HCEC 1CT (cell line): Measurements from ENCODE around the gene HRAS.

ENCODE experiments used
- DNase-seq: peaks from one replicate; pipeline ENCODE4 v3.0.0-alpha.2; 2017

Gene HRAS

DNA sequence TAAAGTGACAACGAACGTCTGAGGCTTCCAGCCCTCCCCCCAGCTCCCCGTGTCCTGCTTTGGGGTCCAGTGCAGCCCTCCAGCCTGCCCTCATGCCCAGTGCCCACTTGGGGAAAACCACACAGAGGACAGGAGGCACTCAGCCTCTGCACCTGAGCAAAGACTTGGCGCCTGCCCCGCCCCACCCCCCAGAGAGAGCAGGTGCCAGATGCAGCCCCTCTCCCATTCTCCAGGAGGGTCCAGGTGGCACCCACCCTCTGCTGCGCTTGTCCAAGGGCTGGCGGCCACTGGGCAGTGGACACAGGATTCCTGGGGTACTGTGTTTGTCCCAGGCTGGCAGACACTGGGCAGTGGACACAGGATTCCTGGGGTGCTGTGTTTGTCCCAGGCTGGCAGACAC lies 44.0 kb downstream of the HRAS start:
- no peak for DNase-seq

DNA sequence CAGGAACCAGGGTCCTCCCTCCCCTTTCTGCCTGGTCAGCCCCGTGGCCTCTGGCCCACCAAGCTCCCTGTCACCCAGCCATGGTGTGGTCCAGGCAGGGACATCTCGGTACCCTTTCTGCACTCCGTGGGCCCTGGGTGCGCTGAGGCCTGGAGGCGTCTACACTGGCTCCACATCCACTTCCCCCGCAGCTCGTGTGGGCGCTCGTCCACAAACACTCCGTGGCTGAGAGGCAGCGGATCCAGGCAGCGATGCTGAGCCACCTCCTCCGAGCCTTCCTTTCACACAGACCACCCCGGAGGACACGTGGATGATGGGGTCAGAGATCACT lies 44.5 kb downstream of the HRAS start:
- DNase-seq = no peak

DNA sequence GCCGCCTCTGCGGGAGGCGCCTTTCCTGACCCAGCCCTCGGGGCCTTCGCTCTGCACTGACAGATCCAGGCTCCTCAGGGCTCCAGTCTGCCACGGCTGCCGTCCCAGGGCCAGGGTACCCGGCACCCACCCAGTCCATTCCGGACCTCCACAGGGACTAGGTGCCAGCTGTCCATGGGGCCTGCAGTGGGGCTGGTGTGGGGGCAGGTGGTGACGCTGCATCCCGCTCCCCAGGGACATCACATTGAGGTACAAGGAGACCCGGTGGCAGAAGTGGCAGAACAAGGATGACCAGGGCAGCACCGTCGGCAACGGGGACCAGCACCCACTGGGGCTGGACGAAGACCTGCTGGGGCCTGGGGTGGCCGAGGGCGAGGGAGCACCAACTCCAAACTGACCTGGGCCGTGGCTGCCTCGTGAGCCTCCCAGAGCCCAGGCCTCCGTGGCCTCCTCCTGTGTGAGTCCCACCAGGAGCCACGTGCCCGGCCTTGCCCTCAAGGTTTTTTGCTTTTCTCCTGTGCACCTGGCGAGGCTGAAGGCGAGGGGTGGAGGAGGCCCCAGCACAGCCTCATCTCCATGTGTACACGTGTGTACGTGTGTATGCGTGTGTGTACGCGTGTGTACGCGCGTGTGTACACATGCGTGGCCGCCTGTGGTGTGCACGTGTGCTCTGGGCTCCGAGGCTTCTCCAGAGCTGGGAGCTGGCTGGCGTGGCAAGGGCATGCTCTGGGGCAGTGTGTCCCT lies 45.0 kb downstream of the HRAS start:
- no peak for DNase-seq

DNA sequence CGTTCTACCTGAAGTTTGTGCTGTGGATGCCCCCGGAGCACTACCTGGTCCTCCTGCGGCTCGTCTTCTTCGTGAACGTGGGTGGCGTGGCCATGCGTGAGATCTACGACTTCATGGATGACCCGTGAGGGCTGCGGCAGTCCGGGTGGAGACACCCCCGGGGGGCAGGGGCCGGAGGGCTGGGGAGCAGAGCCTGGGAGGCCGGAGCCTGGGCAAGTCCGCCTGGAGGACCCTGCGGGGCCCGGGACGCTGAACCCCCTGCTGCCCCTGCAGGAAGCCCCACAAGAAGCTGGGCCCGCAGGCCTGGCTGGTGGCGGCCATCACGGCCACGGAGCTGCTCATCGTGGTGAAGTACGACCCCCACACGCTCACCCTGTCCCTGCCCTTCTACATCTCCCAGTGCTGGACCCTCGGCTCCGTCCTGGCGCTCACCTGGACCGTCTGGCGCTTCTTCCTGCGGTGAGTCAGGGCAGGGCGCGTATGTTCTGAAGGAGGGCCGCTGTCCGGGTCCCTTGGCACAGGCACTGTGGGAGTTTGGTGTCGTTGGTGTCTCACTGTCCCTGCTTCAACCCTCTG lies 45.7 kb downstream of the HRAS start:
- DNase-seq = no peak

DNA sequence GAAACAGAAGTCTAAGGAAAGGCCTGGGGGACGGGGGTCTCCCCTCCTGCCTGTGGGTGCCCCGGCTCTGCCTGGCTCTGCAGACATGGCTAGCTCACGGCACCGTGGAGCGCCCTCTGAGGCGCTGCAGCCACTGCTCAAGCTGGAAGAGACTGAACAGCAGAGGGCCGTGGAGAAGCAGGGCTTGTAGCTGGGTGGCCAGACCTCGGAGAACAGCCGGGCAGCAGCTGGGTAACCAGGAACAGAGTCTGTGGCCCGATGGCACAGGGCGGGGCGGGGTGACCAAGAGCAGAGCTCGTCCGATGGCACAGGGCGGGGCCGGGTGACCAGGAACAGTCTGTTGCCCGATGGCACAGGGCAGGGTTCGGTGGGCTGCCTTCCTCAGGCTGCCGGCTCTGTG lies 46.4 kb downstream of the HRAS start:
- no peak for DNase-seq

DNA sequence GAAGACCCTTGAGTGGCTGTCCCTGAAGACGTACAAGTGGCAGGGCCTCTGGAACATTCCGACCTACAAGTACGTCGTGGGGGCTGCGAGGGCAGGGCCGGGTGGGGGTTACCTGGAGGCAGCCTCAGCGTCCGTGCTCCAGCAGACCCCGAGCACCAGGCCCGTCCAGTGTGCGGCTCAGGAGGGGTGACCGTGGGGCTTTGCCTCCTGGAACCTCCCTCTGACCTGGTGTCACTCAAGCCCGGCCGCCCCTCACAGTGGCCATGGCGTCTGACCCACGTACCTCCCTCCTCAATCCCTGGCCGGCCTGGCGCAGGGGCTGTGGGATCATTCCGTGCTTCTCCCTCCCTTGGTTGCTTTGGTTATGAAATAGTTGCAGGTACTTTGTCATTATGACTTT lies 46.8 kb downstream of the HRAS start:
- DNase-seq = no peak

DNA sequence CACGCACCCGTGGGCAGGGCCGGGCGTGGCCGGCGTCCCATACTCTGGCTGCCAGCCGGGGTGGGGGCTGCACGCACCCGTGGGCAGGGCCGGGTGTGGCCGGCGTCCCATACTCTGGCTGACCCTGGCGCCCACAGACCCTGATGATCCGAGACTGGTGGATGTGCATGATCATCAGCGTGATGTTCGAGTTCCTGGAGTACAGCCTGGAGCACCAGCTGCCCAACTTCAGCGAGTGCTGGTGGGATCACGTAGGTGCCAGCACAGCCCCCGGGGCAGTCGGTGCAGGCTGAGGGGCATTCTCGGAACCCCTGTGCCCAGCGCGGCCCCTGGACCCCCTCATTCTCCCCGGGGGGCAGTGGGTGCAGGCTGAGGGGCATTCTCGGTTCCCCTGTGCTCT lies 47.3 kb downstream of the HRAS start:
- no peak for DNase-seq

DNA sequence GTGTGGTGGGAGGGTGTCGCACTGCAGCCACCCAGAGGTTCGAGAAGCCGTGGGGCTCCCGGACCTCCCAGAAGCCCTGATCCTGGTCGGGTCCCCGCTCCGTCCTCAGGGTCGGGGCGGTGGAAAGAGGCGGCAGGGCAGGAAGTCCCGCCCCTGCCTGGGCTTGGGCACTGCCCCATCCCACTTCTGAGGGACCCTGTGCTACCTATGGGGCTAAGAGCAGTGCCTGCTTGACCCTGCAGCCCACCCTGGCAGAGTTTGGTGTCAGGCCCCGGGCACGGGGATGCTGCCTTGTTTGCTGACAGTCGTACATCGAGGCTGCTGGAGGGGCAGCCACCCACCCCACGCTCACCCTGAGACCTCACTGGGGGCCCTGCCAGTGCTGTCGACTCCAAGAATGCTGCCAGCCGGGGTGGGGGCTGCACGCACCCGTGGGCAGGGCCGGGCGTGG lies 47.8 kb downstream of the HRAS start:
- no peak for DNase-seq

DNA sequence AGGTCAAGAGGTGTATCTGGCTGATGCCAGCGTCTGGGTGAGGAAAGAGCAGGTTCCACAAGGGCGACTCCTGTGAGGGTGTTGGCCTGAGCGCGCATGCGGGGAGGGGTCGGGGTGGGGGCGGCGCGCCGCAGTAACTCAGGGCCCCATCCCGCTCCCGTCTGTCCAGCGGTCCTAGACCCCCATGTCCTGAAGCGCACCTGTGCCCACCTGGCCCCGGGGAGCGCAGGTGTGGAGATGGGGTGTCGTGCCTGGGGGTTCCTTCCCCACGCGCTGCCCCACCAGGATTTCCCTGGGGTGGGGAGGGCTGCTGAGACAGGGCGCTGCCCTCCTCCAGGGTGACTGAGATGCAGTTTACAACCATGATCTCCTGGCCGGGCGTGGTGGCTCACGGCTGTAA lies 49.2 kb downstream of the HRAS start:
- DNase-seq = no peak

DNA sequence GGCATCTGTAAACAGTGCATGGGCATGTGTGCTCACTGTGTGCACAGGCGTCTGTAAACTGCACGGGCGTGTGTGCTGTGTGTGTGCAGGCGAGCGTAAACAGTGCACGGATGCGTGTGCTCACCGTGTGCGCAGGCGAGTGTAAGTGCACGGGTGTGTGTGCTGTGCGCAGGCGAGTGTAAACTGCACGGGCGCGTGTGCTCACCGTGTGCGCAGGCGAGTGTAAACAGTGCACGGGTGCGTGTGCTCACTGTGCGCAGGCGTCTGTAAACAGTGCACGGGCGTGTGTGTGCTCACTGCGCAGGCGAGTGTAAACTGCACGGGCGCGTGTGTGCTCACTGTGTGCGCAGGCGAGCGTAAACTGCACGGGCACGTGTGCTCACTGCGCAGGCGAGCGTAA lies 50.8 kb downstream of the HRAS start:
- no peak for DNase-seq
